Activated CD8-positive, alpha-beta memory T cell treated with anti-CD3 and anti-CD28 coated beads, Interleukin-2, amount 50 U/mL, for 1 hour (primary cell): ENCODE measurements around the gene HBA1.
"Not testable (repeated sequence)": the region's sequence is repeated elsewhere in the genome, so short reads cannot be mapped to it uniquely, and the experiment has no call there.

Experiments used
- DNase-seq: peaks from one replicate; pipeline ENCODE4 v3.0.0-alpha.2; 2020; ENCODE audit errors: extremely low read depth

Gene HBA1

DNA sequence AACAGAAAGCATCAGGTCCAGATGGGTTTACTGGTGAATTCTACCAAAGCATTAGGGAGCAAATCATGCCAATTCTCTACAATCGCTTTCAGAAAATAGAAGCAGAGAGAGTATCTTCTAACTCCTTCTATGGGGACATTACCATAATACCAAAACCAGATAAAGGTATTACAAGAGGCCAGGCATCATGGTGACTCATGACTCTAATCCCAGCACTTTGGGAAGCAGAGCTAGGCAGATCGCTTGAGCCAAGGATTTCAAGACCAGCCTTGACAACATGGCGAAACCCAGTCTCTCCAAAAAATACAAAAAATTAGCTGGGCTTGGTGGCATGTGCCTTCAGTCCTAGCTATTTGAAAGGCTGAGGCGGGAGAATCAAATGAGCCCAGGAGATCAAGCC lies 26.8 kb downstream of the HBA1 start:
- no peak for DNase-seq

DNA sequence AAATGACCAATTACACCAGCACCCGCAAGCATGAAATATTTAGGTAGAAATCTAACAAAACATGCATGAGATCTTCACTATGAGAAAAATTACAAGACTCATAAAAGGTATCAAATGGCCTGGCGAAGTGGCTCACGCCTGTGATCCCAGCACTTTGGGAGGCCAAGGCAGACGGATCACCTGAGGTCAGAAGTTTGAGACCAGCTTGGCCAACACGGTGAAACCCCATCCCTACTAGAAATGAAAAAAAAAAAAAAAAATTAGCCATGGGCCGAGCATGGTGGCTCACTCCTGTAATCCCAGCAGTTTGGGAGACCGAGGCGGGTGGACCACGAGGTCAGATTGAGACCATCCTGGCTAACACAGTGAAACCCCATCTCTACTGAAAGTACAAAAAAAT lies 27.6 kb downstream of the HBA1 start:
- not testable (repeated sequence) for DNase-seq

GRCh38 chr16:209359-209758 lies 32.9 kb downstream of the HBA1 start:
- not testable (repeated sequence) for DNase-seq

GRCh38 chr16:211631-212180 lies 35.2 kb downstream of the HBA1 start:
- not testable (repeated sequence) for DNase-seq

- DNase-seq: no peak
These were observed 36.5 kb downstream of the HBA1 start for GRCh38 chr16:212999-213398.

- no peak for DNase-seq
These were observed 43.5 kb downstream of the HBA1 start for GRCh38 chr16:220021-220420.
